Psoas muscle (tissue), 8 donors: ENCODE data around the gene SMYD1. TPM values are rescaled to one million over a fixed set of nuclear protein-coding genes. Genes with fewer than 3 reads are reported as not detected.

Experiments
- ATAC-seq, 4 donors: fragments of 200-7000 bp; cut with Tn5 transposase; one replicate each; pipeline ENCODE4 v1.9.1; 2020; ENCODE audit warnings: moderate library complexity in 3 of 4, mild to moderate bottlenecking in 2 of 4
- DNase-seq, 2 donors: peaks; one replicate each; pipeline ENCODE4 v3.0.0-alpha.2; 2020
- H3K27ac ChIP-seq: fragments of 200-600 bp; one replicate; pipeline ENCODE4 v1.8.0; 2022
- H3K27me3 ChIP-seq, 3 donors: fragments of 200-600 bp in 1 of 3; one replicate each; pipeline versions ENCODE4 v1.6.1 to v1.8.0; 2013 to 2022; ENCODE audit warnings: low read length in 2 of 3, mild to moderate bottlenecking in 2 of 3, moderate library complexity in 1 of 3; ENCODE audit not compliant: insufficient read depth in 3 of 3
- H3K36me3 ChIP-seq, 2 donors: fragments of 200-600 bp in 1 of 2; one replicate each; pipeline versions ENCODE4 v1.6.1 to v1.8.0; 2013 to 2022; ENCODE audit warnings: low read depth in 1 of 2, mild to moderate bottlenecking in 1 of 2, moderate library complexity in 1 of 2; ENCODE audit not compliant: insufficient read depth in 1 of 2
- H3K4me1 ChIP-seq: fragments of 200-600 bp; one replicate; pipeline ENCODE4 v1.8.0; 2022
- H3K4me3 ChIP-seq: fragments of 200-600 bp; one replicate; pipeline ENCODE4 v1.8.0; 2022; ENCODE audit warnings: mild to moderate bottlenecking
- H3K9me3 ChIP-seq: fragments of 200-600 bp; one replicate; pipeline ENCODE4 v1.8.0; 2022
- WGBS, 3 donors: extraction: QIAGEN DNeasy Blood & Tissue Kit; methylation state at CpG; one replicate each; pipeline versions ENCODE4 v1.1.6 to v1.1.7; 2013; 5-methylcytosine and 5-hydroxymethylcytosine counted together
- intact Hi-C, 2 donors: fragments of 100-400 bp; cut with DNase I; formaldehyde crosslinking; loops; one replicate each; pipeline versions ENCODE4 v1.11.0 to v1.14.2; 2022
- polyA plus RNA-seq, 3 donors: library from polyadenylated mRNA; stranded (reverse); fragments of 200-250 nt; gene quantifications; one replicate each; pipeline ENCODE4 v1.2.3, GENCODE V29; 2013
- total RNA-seq, 4 donors: library from RNA; stranded (reverse); fragmentation: NEBNext Ultra II Directional in 2 of 4; extraction: Animal tissue kit (Norgen Biotek cat#: 25700) in 2 of 4; gene quantifications; one replicate each; pipeline versions ENCODE4 v1.2.1 to v1.2.4, GENCODE V29; 2021 to 2023
- TF ChIP-seq, protein P1 (sequence below): fragments of 200-600 bp; IDR thresholded peaks from one replicate; pipeline ENCODE4 v1.8.0; 2022; ENCODE audit warnings: antibody characterized with exemption
- donor health status: healthy with polysubstance abuse.
- donor health status: DM: no; HTN: no; CAD: no; lungs with moderate emphysema.
- donor health status: Bipolar disorder and iron deficiency.
- donor health status: healthy.
- donor health status: DM: yes; HTN: yes; CAD: no.
- donor health status: DM: no; HTN: no; CAD: no.
- donor health status: DM: no; HTN: no; CAD: no.
- donor health status: DM: yes; HTN: yes; CAD: no.

Gene SMYD1
- total and polyA plus RNA-seq, 7 donors, result 8.0 to 325 (median 143) TPM

DNA sequence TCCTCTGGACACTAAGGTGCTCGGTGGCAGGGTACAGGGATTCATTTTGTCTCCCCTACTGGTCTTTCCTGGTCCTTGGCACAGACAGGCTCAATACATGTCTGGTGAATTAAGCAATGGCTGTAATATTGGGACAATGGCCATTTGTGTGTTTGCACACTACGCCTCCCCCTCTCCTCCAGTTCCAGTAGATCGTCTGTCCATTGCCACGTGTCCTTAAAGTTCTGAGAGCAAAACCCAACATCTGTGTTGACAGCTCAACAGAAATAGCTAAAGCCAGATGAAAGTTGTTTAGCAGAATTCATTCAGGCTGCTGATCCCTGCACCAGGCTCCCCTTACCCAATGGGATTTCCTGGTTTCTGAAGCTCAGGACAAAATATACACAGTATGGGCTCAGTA is 69.2 kb downstream of the SMYD1 start:
- no peak overlapping the region for H3K4me3 ChIP-seq
- DNase-seq (no peak), ATAC-seq (no peak)
- H3K9me3 ChIP-seq, result no peaks in the 10 kb centered on the region
- no peaks in the 10 kb centered on the region for H3K36me3 ChIP-seq
- H3K4me1 ChIP-seq, result no peaks in the 10 kb centered on the region
- H3K27me3 ChIP-seq, result no peaks in the 10 kb centered on the region
- 60 to 70% (median 64%) methylated on average over 4 of the region's 4 CpGs for WGBS, 3 donors
- TF ChIP-seq, protein P1, sequence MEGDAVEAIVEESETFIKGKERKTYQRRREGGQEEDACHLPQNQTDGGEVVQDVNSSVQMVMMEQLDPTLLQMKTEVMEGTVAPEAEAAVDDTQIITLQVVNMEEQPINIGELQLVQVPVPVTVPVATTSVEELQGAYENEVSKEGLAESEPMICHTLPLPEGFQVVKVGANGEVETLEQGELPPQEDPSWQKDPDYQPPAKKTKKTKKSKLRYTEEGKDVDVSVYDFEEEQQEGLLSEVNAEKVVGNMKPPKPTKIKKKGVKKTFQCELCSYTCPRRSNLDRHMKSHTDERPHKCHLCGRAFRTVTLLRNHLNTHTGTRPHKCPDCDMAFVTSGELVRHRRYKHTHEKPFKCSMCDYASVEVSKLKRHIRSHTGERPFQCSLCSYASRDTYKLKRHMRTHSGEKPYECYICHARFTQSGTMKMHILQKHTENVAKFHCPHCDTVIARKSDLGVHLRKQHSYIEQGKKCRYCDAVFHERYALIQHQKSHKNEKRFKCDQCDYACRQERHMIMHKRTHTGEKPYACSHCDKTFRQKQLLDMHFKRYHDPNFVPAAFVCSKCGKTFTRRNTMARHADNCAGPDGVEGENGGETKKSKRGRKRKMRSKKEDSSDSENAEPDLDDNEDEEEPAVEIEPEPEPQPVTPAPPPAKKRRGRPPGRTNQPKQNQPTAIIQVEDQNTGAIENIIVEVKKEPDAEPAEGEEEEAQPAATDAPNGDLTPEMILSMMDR, result no peak
- intact Hi-C loops, result no loop called here
- no peak overlapping the region for H3K27ac ChIP-seq

DNA sequence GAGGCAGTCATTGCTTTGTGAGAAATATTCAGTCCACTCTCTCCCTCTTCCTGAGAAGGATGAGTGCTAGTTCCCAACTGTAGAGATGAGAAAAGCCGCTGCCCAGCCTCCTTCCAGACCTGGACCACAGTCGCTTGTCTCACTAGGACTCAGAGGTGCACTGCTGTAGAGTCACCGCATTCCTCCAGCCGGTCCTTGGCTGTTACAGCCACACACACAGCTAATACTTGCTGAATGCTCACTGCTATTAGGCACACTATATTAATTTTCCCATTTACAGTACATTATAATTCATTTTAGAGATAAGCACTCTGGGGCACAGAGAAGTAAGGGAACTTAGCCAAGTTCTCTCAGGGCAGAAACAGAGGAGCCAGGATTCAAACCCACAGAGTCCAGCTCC is 70.2 kb downstream of the SMYD1 start:
- DNase-seq (no peak), ATAC-seq (no peak)
- no peak overlapping the region for H3K4me3 ChIP-seq
- TF ChIP-seq, protein P1, result no peak
- intact Hi-C loops, result no loop called here
- H3K27me3 ChIP-seq, result no peaks in the 10 kb centered on the region
- no peak overlapping the region for H3K27ac ChIP-seq
- peaks cover 3% of the 10 kb centered on the region for H3K9me3 ChIP-seq
- H3K4me1 ChIP-seq, result no peaks in the 10 kb centered on the region
- 95 to 98% (median 97%) methylated on average over 4 of the region's 4 CpGs for WGBS, 3 donors
- no peaks in the 10 kb centered on the region for H3K36me3 ChIP-seq

DNA sequence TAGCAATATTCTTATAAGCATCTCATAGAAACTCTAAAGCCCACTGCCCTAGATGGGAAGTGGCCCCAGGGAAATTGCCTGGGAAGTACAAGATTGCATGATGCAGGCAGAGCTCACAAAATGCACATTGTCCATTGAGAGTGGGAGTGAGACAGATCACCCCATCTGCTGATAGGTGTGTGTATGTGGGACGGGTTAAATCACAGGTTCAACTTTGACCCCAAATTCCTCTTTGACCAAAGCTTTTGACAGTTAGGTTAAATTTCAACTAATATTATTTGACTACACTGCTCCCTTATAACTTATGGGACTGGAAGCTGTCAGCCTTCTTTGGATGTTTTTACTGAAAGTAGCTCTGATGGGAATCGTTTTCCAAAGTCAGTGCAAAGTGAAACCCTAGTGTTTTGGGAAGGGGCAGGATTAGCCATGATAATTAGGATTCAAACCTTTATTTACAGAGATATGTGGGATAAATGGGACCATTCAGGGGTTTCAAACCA is 71.6 kb downstream of the SMYD1 start:
- Histone ChIP-seq H3K9me3 (peaks cover 3% of the 10 kb centered on the region), H3K4me3 (no peak overlapping the region), H3K27ac (no peak overlapping the region), H3K4me1 (no peaks in the 10 kb centered on the region), H3K36me3 (no peaks in the 10 kb centered on the region), H3K27me3 (no peaks in the 10 kb centered on the region)
- intact Hi-C loops, result no loop called here
- DNase-seq (no peak), ATAC-seq (no peak)
- 60 to 66% (median 64%) methylated on average over 2 of the region's 2 CpGs for WGBS, 3 donors
- TF ChIP-seq, protein P1, result no peak

DNA sequence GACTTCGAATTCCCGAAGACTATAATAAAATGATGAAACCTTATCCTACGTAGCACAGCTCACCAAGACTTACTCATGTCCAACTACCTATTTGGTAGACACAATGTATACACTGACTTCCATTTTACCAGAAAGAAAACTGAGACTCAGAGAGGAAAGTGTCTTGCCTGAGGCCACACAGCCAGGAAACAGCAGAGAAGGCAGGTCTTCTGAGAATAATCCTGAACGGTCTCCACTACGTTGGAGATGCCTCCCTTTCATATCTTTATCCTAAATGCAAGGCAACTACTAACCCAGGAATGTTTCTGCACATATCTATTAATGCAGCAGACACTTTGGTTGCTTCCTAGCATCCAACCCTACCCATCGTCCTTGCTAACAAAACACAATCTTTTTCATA is 72.2 kb downstream of the SMYD1 start:
- TF ChIP-seq, protein P1, result no peak
- ATAC-seq, result no peak
- Histone ChIP-seq H3K27me3 (no peaks in the 10 kb centered on the region), H3K27ac (no peak overlapping the region), H3K4me3 (no peak overlapping the region), H3K36me3 (no peaks in the 10 kb centered on the region), H3K4me1 (no peaks in the 10 kb centered on the region), H3K9me3 (peaks cover 3% of the 10 kb centered on the region)
- 79 to 86% (median 84%) methylated on average over 6 of the region's 6 CpGs for whole genome bisulfite sequencing, 3 donors
- intact Hi-C loops, result no loop called here
- DNase-seq, result no peak

DNA sequence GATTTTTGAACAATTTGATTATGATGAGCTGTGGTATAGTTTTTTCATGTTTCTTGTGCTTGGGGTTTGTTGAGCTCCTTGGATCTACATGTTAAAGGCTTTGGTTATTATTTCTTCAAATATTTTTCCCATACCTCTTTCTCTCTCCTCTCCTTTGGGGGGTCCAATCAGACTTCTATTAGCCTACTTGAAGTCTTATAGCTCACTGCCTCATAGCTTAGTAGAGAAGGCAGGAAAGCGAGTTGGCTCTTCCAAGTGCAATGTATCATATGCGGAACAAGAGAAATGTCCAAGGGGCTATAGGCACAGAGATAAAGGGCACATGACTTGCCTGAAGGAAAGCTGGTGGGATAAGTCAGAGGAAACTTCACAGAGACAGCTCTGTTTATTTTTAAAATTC is 74.3 kb downstream of the SMYD1 start:
- Histone ChIP-seq H3K9me3 (peaks cover 3% of the 10 kb centered on the region), H3K27me3 (no peaks in the 10 kb centered on the region), H3K27ac (no peak overlapping the region), H3K4me3 (no peak overlapping the region), H3K4me1 (no peaks in the 10 kb centered on the region), H3K36me3 (no peaks in the 10 kb centered on the region)
- ATAC-seq (no peak), DNase-seq (no peak)
- WGBS, 3 donors, result 95 to 100% (median 97%) methylated on average over 2 of the region's 2 CpGs
- TF ChIP-seq, protein P1, result no peak
- intact Hi-C loops, result no loop called here
